Left kidney (tissue), 2 donors: ENCODE data around the gene TMEM150C. TPM values are rescaled to one million over a fixed set of nuclear protein-coding genes. Genes with fewer than 3 reads are reported as not detected.

Source experiments
- DNase-seq: peaks from one replicate; pipeline ENCODE4 v3.0.0-alpha.2; 2013
- polyA plus RNA-seq: library from polyadenylated mRNA; unstranded; fragments of 120-200 nt; gene quantifications from one replicate; pipeline ENCODE4 v1.2.1, GENCODE V29; 2013; ENCODE audit not compliant: insufficient read length

The TMEM150C gene
- polyA plus RNA-seq, 1 donor: 34.5 TPM

- no peak for DNase-seq
These were observed 42.7 kb downstream of the TMEM150C start for GRCh38 chr4:82519072-82519471.

- DNase-seq: no peak
These were observed 44.7 kb downstream of the TMEM150C start for GRCh38 chr4:82517043-82517442.

DNA sequence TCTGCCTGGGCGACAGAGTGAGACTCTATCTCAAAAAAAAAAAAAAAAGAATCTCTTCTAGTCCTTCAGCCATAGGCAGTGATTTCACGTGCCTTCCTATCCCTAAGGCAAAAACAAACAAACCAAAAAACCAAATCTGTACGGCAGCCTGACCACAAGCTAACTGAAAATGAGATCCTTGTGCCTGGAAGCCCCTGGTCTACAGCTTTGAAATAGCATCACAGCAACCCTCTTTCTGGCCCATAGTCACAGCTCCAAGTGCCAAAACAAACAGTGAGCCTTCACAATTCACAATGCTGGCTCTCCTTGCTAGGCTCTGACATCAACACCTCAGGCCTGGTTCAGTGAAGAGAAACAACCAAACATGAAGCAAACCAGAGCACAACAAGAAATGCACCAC, 46.1 kb downstream of the TMEM150C start:
- DNase-seq: no peak

DNA sequence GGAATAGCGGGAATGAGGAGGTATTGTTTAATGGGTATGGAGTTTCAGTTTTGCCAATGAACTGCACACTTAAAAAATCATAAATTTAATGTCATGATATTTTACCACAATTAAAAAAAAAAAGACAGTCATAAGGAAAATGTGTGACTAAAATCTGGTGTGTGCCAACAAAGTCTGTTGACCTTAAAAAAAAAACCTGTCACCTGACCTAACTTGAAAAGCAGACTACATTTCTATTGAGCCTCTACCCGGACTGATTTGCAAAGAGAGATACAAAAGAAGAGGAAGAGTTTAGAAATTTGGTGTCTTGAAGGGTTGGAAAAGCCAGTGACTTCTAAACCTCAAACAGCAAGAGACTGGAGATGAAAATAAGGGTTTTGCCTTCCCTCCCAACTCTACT, 48.4 kb downstream of the TMEM150C start:
- no peak for DNase-seq

DNA sequence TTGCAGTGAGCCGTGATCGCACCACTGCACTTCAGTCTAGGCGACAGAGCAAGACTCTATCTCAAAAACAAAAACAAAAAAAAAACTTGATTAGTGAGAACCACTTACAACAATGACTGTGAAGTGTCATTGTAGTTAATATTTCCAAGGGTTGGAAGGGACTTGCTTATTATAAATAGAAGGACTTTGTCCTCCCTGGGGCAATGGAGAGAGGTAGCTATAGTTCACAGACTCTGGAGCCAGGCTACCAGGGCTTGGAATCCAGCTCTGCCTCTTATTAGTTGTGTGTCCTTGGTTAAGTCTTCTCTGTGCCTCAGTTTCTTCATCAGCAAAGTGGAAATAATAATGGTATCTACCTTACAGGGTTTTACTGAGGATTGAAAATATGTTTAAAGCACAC, 51.6 kb downstream of the TMEM150C start:
- DNase-seq: no peak

GRCh38 chr4:82508806-82509428, 52.9 kb downstream of the TMEM150C start:
- no peak for DNase-seq

DNA sequence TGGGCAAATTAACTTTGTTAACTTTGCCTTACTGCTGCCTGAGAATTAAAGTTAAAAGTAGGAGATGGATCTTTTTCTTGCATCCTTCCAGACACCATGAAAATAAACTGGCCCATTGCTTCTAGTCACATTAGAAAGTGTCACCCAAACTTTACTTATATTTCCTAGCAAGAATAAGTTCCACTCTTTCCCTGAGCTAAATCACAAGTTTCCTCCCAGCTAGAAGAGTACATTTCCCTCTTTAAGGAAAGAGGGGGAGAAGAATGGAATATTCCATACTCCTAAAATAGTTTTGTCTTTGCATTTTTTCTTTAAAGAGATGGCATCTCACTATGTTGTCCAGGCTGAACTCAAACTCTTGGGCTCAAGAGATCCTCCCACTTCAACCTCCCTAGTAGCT, 53.8 kb downstream of the TMEM150C start:
- DNase-seq: no peak

DNA sequence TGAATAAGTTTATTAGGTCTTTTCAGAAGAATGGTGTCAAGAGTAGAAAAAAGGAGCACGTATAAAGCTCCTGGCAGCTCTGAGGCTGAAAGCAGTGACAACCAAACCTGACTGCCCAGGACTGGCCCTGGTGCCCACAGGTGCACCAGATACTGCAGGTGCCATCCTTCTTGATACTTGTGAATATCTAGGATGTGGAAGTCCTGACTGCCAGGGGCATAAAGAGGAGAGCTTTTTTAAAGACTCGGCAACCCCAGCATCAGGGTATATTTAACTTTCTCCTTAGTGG, 60.7 kb downstream of the TMEM150C start:
- DNase-seq: no peak

DNA sequence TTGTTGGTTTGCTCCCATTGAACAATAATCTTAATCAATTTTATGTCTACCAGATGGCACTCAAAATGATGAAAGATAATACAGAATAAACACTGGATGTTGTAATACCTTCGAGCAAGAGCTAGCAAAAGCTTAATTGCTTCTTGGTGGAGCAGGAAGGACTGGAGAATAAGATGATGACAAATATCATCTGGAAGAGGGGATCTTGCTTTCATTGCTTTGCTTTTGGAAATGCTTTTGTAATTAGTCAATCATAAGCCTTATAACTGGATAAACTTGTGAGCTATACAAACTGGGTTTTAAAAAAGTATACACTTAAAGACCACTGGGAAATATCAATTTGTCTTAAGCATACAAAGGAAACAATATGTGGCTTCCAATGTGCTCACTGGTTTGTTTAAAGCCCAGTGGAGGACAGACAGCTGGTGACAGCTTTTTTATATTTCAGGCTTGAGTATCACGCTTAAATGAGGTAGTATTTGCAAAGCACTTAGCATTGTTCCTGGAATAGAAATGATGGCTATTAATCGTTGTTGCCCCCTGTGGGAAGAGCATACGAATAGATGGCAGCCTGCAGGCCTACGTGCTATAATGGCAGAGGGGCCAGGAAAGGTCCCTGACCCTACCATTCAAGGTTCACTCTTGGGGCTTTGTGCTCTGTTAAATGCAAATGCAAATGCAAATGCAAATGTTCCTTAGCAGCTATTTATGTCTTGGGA, 61.2 kb downstream of the TMEM150C start:
- DNase-seq: no peak

GRCh38 chr4:82499738-82500434, 61.9 kb downstream of the TMEM150C start:
- no peak for DNase-seq

DNA sequence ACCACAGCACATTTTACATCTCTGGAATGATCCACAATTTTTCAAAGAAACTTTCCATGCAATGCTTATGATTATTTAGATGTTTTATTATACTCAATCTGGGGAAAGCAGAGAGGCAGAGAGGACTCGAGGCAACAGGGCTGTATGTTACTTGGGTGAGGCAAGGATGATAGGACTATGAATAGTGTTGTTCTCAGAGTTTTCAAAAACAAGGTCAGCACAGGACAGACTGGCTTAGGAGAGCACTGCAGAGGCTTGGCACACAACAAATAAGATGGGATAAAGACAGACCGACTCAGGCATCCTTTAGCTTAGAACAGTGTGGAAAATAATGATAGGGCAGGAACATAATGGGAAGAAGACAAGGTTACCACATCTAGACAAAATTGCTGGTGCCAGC, 65.4 kb downstream of the TMEM150C start:
- DNase-seq: no peak

DNA sequence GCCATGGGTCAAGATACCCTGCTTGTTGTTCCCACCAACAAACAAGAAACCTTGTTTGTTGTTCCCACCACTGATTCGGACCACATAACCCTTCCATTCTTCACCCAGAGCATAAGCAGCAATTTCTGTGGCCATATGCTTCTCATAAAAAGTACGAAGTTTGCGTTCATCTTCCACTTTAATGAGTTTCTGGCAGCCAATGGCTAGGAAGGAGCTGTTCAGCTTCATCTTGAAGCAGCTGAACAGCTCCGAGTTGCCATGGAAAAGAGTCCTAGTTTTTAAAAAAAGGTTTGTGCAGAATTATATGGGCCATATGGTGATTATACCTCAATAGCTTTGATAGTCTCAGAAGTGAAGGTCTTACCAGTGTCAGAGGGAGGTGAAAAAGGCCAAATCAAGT, 66.1 kb downstream of the TMEM150C start:
- no peak for DNase-seq

DNA sequence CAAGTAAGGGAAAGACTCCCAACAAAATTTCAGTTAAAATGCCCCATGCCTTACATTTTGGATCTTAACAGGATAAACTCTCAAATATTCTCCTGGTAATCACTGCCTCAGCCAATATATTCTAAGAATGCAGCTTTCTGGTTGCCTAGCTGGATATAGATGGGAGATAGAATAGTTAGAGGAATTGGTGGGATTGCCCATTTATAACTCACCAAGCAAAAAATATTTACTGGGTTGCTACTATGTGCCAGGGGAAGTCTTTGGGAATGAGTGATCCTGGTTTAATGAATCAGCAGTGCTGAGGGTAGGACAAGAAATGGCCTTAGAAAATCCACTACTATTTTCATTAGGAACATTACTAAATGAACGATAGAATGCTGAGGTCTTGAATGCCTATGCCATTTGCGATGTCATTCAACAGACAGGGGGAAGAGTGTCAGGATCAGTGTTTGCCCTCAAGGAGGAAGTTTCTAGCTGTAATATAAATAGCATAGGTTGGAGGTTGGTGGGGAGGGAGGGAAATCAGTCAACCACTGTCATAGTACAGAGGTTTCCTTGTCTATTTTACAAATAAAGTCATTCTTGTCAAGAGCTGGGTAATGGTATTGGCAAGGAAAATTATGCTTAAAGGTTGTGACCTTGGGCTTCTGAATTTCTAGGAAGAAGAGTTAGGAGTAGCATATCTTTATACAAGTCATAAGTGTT, 67.9 kb downstream of the TMEM150C start:
- DNase-seq: no peak

DNA sequence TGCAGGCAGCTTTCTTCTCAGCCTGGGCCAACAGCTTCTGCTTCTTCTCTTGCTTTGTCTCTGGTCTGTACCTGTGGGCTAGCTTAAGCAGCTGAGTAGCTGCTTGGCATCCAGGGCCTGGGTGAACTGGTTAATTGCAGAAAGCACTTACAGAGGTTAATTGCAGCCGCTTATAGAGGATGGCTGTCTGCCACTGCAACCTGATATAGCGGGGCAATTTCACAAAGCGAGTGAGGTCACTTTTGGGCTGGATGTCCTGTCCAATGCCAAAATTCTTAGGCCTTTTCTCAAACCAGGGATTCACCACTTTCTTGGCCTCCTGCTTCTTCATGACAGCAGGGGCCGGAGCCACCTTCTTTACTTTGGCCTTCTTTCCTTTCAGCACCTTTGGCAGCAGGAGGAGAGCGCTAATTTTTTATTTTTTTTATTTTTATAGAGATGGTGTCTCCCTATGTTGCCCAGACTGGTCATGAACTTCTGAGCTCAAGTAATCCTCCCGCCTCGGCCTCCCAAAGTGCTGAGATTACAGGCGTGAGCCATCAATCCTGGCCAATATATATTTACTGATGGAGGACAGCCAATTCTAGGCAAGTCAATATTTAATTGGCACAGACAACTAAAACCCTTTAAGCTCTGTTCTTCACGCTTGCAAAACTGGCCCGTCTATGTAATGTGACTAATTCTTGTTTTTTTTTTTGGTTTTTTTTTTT, 70.4 kb downstream of the TMEM150C start:
- no peak for DNase-seq

DNA sequence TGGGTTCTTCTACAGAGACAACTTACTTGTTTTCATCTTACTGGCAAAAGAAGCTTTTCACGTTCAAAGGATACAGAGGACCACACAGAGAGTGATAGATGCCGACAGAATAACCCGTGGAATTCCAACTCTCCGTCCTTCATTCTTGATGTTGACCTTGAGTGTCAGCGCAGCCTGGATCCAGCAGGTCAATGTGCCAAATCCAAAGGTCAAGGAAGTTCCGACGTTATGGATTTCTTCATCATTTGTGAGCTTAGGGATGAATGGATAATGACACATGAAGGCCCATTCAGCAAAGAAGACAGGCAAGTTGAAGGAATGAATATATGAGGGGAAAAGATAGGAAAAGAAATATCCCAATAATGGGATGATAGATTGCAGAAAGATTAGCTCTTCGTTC, 71.8 kb downstream of the TMEM150C start:
- no peak for DNase-seq

- no peak for DNase-seq
These were observed 72.7 kb downstream of the TMEM150C start for GRCh38 chr4:82489076-82489475.

DNA sequence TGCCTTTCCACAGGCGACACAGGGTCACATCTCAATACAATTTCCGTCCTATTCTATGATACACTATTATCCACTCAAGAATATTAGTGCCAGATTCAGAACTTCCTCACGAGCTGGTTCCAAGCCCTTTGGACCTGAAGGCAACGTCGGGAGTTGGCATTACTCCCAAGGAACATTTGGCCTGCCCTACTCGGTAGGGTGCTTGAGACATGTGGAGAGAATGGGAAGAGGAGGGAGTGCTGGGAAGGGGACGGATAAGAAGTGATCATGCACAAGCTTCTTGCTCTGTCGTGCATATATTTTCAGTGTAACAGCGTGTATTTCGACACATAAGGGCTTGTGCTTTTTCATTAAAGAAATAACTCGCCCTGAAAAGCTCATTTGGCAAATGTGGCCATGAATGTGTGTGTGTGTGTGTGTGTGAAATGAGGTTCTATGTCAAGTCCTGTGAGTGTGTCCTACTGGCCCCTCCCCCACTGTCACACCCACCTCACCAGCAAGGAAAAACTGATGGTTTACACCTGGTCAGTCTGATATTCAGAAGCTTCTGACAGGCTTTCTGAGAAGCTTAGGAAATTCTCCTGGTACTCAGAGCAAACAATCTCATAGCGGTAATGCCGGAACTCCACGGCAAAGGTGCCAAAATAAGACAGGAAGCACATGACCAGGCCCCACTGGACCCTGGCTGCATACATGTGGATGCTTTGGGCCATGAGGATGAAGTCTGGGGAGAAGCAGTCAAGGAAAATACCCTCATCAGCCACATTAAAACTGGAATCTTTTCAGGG, 76.6 kb downstream of the TMEM150C start:
- no peak for DNase-seq

DNA sequence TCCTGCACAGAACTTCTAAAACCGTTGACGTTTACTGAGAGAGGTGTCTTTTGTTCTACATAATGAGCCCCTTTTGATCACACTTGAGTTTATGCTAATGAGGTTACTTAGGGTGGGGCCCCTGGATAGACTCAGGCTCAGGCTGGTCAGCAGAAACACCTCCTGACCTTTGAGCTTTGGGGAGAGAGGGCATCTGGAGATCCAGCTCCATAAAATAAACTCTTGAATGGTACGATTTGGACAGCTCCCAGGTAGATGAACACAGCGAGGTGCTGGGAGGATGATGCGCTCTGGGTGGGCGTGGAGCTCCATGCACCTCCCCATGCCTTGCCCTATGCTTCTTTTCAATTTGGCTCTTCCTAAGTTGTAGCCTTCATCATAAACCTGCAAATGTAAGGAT, 79.4 kb downstream of the TMEM150C start:
- DNase-seq: no peak

DNA sequence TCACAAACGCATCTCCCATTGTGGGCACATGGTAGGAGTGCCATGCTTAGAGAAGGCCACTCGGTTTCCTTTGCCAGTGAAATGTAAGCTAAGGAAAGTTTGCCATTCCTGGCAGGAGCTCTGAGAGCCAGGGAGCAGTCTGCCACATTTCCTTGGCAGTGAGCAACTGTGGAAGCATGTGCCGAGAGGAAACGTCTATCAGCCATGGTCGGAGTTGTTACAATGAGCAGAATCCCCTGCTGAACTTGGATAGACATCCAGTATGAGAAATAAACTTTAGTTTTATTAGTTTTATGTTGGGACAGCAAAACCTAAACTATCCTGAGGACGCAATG, 80.3 kb downstream of the TMEM150C start:
- no peak for DNase-seq

GRCh38 chr4:82480771-82481505, 80.8 kb downstream of the TMEM150C start:
- DNase-seq: no peak

GRCh38 chr4:82479562-82479961, 82.2 kb downstream of the TMEM150C start:
- no peak for DNase-seq
